H1 (cell line): ENCODE data around the gene MYL7. TPM values are rescaled to one million over a fixed set of nuclear protein-coding genes. Genes with fewer than 3 reads are reported as not detected.

Experiments
- CTCF ChIA-PET: fragments of 300-600 bp; sonication (Branson Sonifier 250); formaldehyde crosslinking; loops from one replicate; lab custom pipeline; 2021; ENCODE audit not compliant: partially characterized antibody; lab: Charles Lee
- POLR2A ChIA-PET: fragments of 300-600 bp; sonication (Branson Sonifier 250); formaldehyde crosslinking; loops from one replicate; lab custom pipeline; 2021; ENCODE audit warnings: inconsistent platforms; ENCODE audit not compliant: partially characterized antibody; lab: Charles Lee
- DNase-seq, 2 experiments: peaks; one replicate each; pipeline versions ENCODE4 v3.0.0 to v3.0.0-alpha.2; 2010 to 2022; ENCODE audit warnings: low spot score in 2 of 2, low read depth in 1 of 2, mixed read lengths in 1 of 2
- FAIRE-seq: peaks from 2 replicates; lab custom pipeline; 2011; peaks lifted over from hg19 to GRCh38; lab: Jason Lieb, UNC
- H2AFZ ChIP-seq: 2 replicates; pipeline ENCODE4 v1.8.1; 2012; ENCODE audit warnings: low read length, inconsistent platforms
- H2AK5ac ChIP-seq: 2 replicates; pipeline ENCODE4 v1.6.1; 2013; ENCODE audit warnings: low read depth, low read length
- H2BK120ac ChIP-seq: replicated peaks from 2 replicates; pipeline ENCODE3; 2013; ENCODE audit warnings: low read depth, low read length, inconsistent platforms
- H2BK12ac ChIP-seq: 2 replicates; pipeline ENCODE4 v1.6.1; 2013; ENCODE audit warnings: low read depth, low read length
- H2BK15ac ChIP-seq: 2 replicates; pipeline ENCODE4 v1.6.1; 2013; ENCODE audit warnings: low read length
- H2BK20ac ChIP-seq: 2 replicates; pipeline ENCODE4 v1.6.1; 2013; ENCODE audit warnings: low read length
- H2BK5ac ChIP-seq: 2 replicates; pipeline ENCODE4 v1.6.1; 2013; ENCODE audit warnings: low read depth, low read length
- H3K14ac ChIP-seq: 2 replicates; pipeline ENCODE4 v1.6.1; 2013; ENCODE audit warnings: inconsistent platforms; ENCODE audit not compliant: insufficient read length
- H3K18ac ChIP-seq: 2 replicates; pipeline ENCODE4 v1.6.1; 2013; ENCODE audit warnings: low read length; ENCODE audit errors: extremely low read depth
- H3K23ac ChIP-seq: 2 replicates; pipeline ENCODE4 v1.6.1; 2013; ENCODE audit warnings: inconsistent platforms; ENCODE audit not compliant: insufficient read length
- H3K23me2 ChIP-seq: 2 replicates; pipeline ENCODE4 v1.6.1; 2013; ENCODE audit warnings: low read depth, low read length
- H3K27ac ChIP-seq: 2 replicates; pipeline ENCODE4 v1.6.1; 2011; ENCODE audit warnings: low read depth, low read length, inconsistent platforms
- H3K27me3 ChIP-seq, 4 experiments: replicated peaks in 1 of 4; 1 replicate in 1 of 4; 2 replicates in 3 of 4; pipeline versions ENCODE4 v1.6.1 to v1.8.1; 2011 to 2013; ENCODE audit warnings: low read length in 3 of 4, mild to moderate bottlenecking in 3 of 4, inconsistent platforms in 2 of 4, mixed read lengths in 2 of 4, moderate library complexity in 1 of 4; ENCODE audit not compliant: control insufficient read depth in 3 of 4, insufficient read depth in 3 of 4; ENCODE audit errors: extremely low read depth in 1 of 4
- H3K36me3 ChIP-seq, 4 experiments: 2 replicates each; pipeline versions ENCODE4 v1.6.1 to v1.8.1; 2011 to 2013; ENCODE audit warnings: mild to moderate bottlenecking in 4 of 4, low read length in 3 of 4, moderate library complexity in 2 of 4, control low read depth in 1 of 4, inconsistent platforms in 1 of 4; ENCODE audit not compliant: insufficient read depth in 4 of 4, control insufficient read depth in 2 of 4
- H3K4ac ChIP-seq: replicated peaks from 2 replicates; pipeline ENCODE3; 2013; ENCODE audit warnings: low read length, low read depth, mixed read lengths, inconsistent platforms; ENCODE audit not compliant: insufficient read length
- H3K4me1 ChIP-seq, 4 experiments: replicated peaks in 1 of 4; 1 replicate in 1 of 4; 2 replicates in 3 of 4; pipeline versions ENCODE4 v1.6.1 to v1.8.1; 2011 to 2013; ENCODE audit warnings: low read length in 3 of 4, inconsistent platforms in 2 of 4, mixed read lengths in 1 of 4; ENCODE audit not compliant: insufficient read depth in 4 of 4, control insufficient read depth in 3 of 4
- H3K4me2 ChIP-seq, 2 experiments: 2 replicates each; pipeline versions ENCODE4 v1.6.1 to v1.8.1; 2011 to 2013; ENCODE audit warnings: low read depth in 2 of 2, low read length in 2 of 2, control low read depth in 1 of 2, inconsistent platforms in 1 of 2, mild to moderate bottlenecking in 1 of 2; ENCODE audit not compliant: insufficient read depth in 1 of 2
- H3K4me3 ChIP-seq, 4 experiments: fragments of 200-600, 300-600 bp in 1 of 4; sonication (generic), shearing (Covaris generic), sonication (Bioruptor Twin) in 1 of 4; 2 replicates each; pipeline versions ENCODE4 v1.5.1 to v1.8.1; 2011 to 2016; ENCODE audit warnings: low read length in 4 of 4, low read depth in 3 of 4, control low read depth in 2 of 4, inconsistent platforms in 2 of 4, mild to moderate bottlenecking in 2 of 4, mixed read lengths in 1 of 4, moderate library complexity in 1 of 4; ENCODE audit not compliant: insufficient read depth in 2 of 4; ENCODE audit errors: extremely low read depth in 1 of 4
- H3K56ac ChIP-seq: replicated peaks from 2 replicates; pipeline ENCODE3; 2013; ENCODE audit warnings: low read depth, mild to moderate bottlenecking, mixed read lengths, low read length, inconsistent platforms; ENCODE audit not compliant: insufficient read length
- H3K79me1 ChIP-seq: 2 replicates; pipeline ENCODE4 v1.6.1; 2013; ENCODE audit warnings: low read depth, low read length, control low read depth
- H3K79me2 ChIP-seq, 2 experiments: 2 replicates each; pipeline versions ENCODE4 v1.6.1 to v1.8.1; 2012 to 2013; ENCODE audit warnings: low read length in 2 of 2, mild to moderate bottlenecking in 2 of 2, inconsistent platforms in 1 of 2; ENCODE audit not compliant: insufficient read depth in 2 of 2, control insufficient read depth in 1 of 2
- H3K9ac ChIP-seq, 4 experiments: replicated peaks in 1 of 4; 1 replicate in 1 of 4; 2 replicates in 3 of 4; pipeline versions ENCODE4 v1.6.1 to v1.8.1; 2011 to 2013; ENCODE audit warnings: low read depth in 3 of 4, low read length in 3 of 4, control low read depth in 2 of 4, mild to moderate bottlenecking in 2 of 4, moderate library complexity in 2 of 4, inconsistent platforms in 1 of 4; ENCODE audit errors: extremely low read depth in 1 of 4
- H3K9me3 ChIP-seq, 2 experiments: 2 replicates each; pipeline versions ENCODE4 v1.6.1 to v1.8.1; 2012 to 2013; ENCODE audit warnings: mild to moderate bottlenecking in 2 of 2, moderate library complexity in 2 of 2, control low read depth in 1 of 2, inconsistent platforms in 1 of 2, low read depth in 1 of 2, low read length in 1 of 2, mixed read lengths in 1 of 2; ENCODE audit not compliant: insufficient read depth in 2 of 2
- H4K20me1 ChIP-seq, 2 experiments: replicated peaks in 1 of 2; 2 replicates each; pipeline versions ENCODE3 to v1.8.1; 2011 to 2013; ENCODE audit warnings: inconsistent platforms in 2 of 2, low read length in 2 of 2, mild to moderate bottlenecking in 1 of 2; ENCODE audit not compliant: insufficient read depth in 2 of 2, control insufficient read depth in 1 of 2
- H4K5ac ChIP-seq: 2 replicates; pipeline ENCODE4 v1.6.1; 2013; ENCODE audit warnings: low read length, low read depth, mixed read lengths, inconsistent platforms; ENCODE audit not compliant: insufficient read length
- H4K8ac ChIP-seq: 2 replicates; pipeline ENCODE4 v1.8.0; 2013; ENCODE audit warnings: mild to moderate bottlenecking, moderate library complexity, low read length, inconsistent platforms; ENCODE audit not compliant: insufficient read depth; ENCODE audit errors: extremely low read depth
- H4K91ac ChIP-seq: replicated peaks from 2 replicates; pipeline ENCODE3; 2013; ENCODE audit warnings: low read length, mixed read lengths, inconsistent platforms; ENCODE audit not compliant: insufficient read length
- BACH1 ChIP-seq: IDR thresholded peaks from 2 replicates; pipeline ENCODE4 v1.6.1; 2012; ENCODE audit warnings: low read length, improper control_type of control experiment
- CHD1 ChIP-seq: IDR thresholded peaks from 2 replicates; pipeline ENCODE4 v1.6.1; 2012; ENCODE audit warnings: low read depth, low read length, improper control_type of control experiment
- RFX5 ChIP-seq: IDR thresholded peaks from 2 replicates; pipeline ENCODE4 v1.6.1; 2011; ENCODE audit warnings: low read depth, low read length, improper control_type of control experiment, borderline replicate concordance
- WGBS, 2 experiments: shearing (Covaris generic) in 1 of 2; methylation state at CpG; one replicate each; pipeline versions ENCODE4 v1.1.6 to v1.1.7; 2013 to 2015; ENCODE audit warnings: low lambda C conversion rate in 2 of 2, mixed read lengths in 2 of 2, inconsistent platforms in 1 of 2, low coverage in 1 of 2, missing lambda C conversion rate in 1 of 2; ENCODE audit not compliant: insufficient replicate concordance in 2 of 2, insufficient coverage in 1 of 2, insufficient read length in 1 of 2; ENCODE audit errors: extremely low coverage in 1 of 2, missing lambda C conversion rate in 1 of 2; 5-methylcytosine and 5-hydroxymethylcytosine counted together
- polyA plus RNA-seq, 7 experiments: library from polyadenylated mRNA; depleted of rRNA in 3 of 7; stranded (reverse) in 5 of 7; unstranded in 2 of 7; fragments of >200 nt in 5 of 7; fragments of 200-250 nt in 2 of 7; gene quantifications; 1 replicate in 5 of 7; 2 replicates in 1 of 7; 4 replicates in 1 of 7; pipeline versions ENCODE4 v1.2.1 to v1.2.3, GENCODE V29; 2011 to 2013; ENCODE audit warnings: missing spikeins in 2 of 7, mixed read lengths in 2 of 7
- total RNA-seq: library from RNA; stranded (reverse); fragmentation: NEBNext Ultra II Directional; extraction: Animal tissue kit (Norgen Biotek cat#: 25700); gene quantifications from 2 replicates; pipeline ENCODE4 v1.2.1, GENCODE V29; 2021
- TF ChIP-seq, protein P1 (sequence below): IDR thresholded peaks from 2 replicates; pipeline ENCODE4 v1.6.1; 2012; ENCODE audit warnings: low read length, inconsistent platforms

Gene MYL7
- total and polyA plus RNA-seq, 2 of the 8 experiments (the other 6 are each of a cell fraction or from before 2014, with no cell fraction given): 3.3 to 3.4 TPM

GRCh38 chr7:44162785-44163395 is 21.8 kb upstream of the MYL7 start:
- DNase-seq: no peak
- H2BK120ac ChIP-seq: no peak overlapping the region
- CTCF ChIA-PET: interaction anchor here (0.8 to 1.7 kb wide), 7 partner anchors 9 to 32 kb away, joined by 3 to 9 read pairs (median 3); no protein-coding TSS in a partner anchor
- TF ChIP-seq CHD1 (no peak), BACH1 (no peak), RFX5 (no peak)
- TF ChIP-seq, protein P1, sequence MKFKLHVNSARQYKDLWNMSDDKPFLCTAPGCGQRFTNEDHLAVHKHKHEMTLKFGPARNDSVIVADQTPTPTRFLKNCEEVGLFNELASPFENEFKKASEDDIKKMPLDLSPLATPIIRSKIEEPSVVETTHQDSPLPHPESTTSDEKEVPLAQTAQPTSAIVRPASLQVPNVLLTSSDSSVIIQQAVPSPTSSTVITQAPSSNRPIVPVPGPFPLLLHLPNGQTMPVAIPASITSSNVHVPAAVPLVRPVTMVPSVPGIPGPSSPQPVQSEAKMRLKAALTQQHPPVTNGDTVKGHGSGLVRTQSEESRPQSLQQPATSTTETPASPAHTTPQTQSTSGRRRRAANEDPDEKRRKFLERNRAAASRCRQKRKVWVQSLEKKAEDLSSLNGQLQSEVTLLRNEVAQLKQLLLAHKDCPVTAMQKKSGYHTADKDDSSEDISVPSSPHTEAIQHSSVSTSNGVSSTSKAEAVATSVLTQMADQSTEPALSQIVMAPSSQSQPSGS: no peak

More at GRCh38 chr7:44162785-44163395, 21.8 kb upstream of the MYL7 start:
- Histone ChIP-seq H2BK5ac (no peak overlapping the region), H2BK15ac (no peak overlapping the region), H4K5ac (no peak overlapping the region), H3K4me3 (no peak overlapping the region), H3K18ac (no peak overlapping the region), H3K27ac (no peak overlapping the region), H3K4ac (no peak overlapping the region), H4K8ac (no peak overlapping the region), H3K9ac (no peak overlapping the region), H3K9me3 (no peaks in the 10 kb centered on the region), H3K56ac (no peak overlapping the region), H3K36me3 (no peaks in the 10 kb centered on the region), H2AK5ac (no peak overlapping the region), H3K79me1 (no peaks in the 10 kb centered on the region), H3K4me1 (peaks cover 2 to 5% (median 4%) of the 10 kb centered on the region in 4 experiments; a peak in 5 of 7 replicates), H3K14ac (no peak overlapping the region), H3K23ac (no peak overlapping the region), H2BK20ac (no peak overlapping the region), H4K91ac (no peak overlapping the region), H2AFZ (peak overlapping the region; percentile 96), H3K4me2 (no peak overlapping the region), H3K27me3 (no peaks in the 10 kb centered on the region), H2BK12ac (no peak overlapping the region), H4K20me1 (no peaks in the 10 kb centered on the region), H3K23me2 (no peaks in the 10 kb centered on the region), H3K79me2 (no peaks in the 10 kb centered on the region)
- FAIRE-seq: no peak
- POLR2A ChIA-PET: no interaction called here
- 78% methylated on average over 1 of the region's 1 CpG; no CpG with 5 or more reads in 1 of the 2 experiments for WGBS, 2 experiments
